ENCODE measurements around the gene ARL8B.
A peak's percentile ranks its signal among the peaks of the same experiment; 100 is the strongest.
"Not testable (repeated sequence)": the region's sequence is repeated elsewhere in the genome, so short reads cannot be mapped to it uniquely, and the experiment has no call there.

The ARL8B gene

DNA sequence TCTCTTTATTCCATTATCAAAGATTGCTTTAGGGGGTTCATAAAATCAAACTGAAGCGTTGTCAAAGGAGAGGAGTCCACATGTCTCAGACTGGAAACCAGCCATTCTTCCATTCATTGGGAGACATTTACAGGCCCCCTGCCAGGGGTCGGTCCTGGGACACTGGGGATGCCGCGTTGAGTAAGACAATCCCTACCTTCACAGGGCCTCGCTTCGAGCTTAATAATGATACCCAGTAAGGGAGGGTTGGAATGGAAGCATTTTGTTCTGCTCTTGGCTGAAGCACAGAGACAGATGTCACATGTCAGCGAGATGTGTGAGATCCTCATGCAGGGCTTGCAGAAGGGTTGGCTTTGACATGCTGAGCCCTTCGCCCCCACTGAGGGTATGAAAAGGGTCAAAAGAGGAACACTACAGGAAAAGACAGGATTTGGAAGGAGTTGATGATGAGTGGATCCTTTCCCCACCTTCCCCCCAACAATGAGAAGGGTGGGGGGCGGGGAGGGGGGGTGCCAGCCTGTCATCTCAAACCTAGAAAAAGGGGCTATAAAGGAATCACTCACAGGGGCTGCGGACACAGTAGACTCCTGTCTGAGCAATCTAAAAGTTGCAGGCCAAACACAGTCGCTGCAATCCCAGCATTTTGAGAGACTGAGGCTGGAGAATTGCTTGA lies 25.6 kb upstream of the ARL8B start:
- peaks cover 44% of the 10 kb centered on the region for H3K27me3 Mint-ChIP-seq
- H3K36me3 Mint-ChIP-seq (ENCODE audit: low read depth): no peaks in the 10 kb centered on the region
- H3K4me1 Mint-ChIP-seq (ENCODE audit: low read depth): peaks cover 4% of the 10 kb centered on the region
- H3K4me3 Mint-ChIP-seq: no peak overlapping the region
- H3K9me3 Mint-ChIP-seq: no peaks in the 10 kb centered on the region
- H3K27ac Mint-ChIP-seq: no peak overlapping the region
- no peak for DNase-seq

DNA sequence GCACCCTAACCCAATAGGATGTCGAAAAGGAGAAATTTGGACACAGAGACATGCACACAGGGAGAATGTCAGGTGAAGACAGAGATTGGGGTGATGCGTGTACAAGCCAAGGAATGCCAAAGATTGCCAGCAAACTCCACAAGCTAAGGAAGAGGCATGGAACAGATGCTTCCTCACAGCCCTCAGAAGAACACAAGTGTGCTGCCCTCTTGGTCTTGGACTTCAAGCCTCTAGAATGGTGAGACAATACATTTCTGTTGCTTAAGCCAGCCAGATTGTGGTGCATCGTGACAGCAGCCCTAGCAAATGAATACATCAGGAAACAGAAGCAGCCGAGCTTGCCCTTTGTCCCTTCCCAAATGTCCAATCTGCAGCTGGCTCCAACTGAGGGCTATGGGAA lies 23.7 kb upstream of the ARL8B start:
- DNase-seq: no peak
- H3K4me3 Mint-ChIP-seq: no peak overlapping the region

DNA sequence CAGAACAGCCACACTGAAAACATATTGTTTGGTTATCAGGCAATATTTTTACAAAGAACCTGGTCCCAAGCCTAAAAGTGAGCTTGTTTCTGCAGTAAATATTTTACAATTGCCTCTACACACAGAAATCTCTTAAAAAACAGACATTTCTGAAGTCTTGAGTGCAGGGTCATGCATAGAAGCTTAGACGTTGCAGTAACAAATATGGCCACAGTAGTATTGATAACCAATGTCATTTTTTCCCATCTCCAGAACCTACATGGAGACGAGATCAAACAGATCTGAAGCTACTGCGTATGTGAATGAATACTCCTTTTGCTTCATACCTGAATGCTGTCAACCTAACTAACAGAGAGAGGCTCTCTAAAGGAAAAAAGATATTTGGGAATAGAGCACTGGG lies 19.6 kb upstream of the ARL8B start:
- Mint-ChIP-seq H3K27me3 (peaks cover 7% of the 10 kb centered on the region), H3K27ac (no peak overlapping the region), H3K4me3 (no peak overlapping the region), H3K9me3 (no peaks in the 10 kb centered on the region), H3K4me1 (ENCODE audit: low read depth) (no peaks in the 10 kb centered on the region), H3K36me3 (ENCODE audit: low read depth) (no peaks in the 10 kb centered on the region)
- DNase-seq: no peak

More for the DNA sequence above, 23.7 kb upstream of the ARL8B start:
- Mint-ChIP-seq H3K9me3 (no peaks in the 10 kb centered on the region), H3K4me1 (ENCODE audit: low read depth) (peaks cover 4% of the 10 kb centered on the region), H3K36me3 (ENCODE audit: low read depth) (no peaks in the 10 kb centered on the region), H3K27me3 (peaks cover 40% of the 10 kb centered on the region), H3K27ac (no peak overlapping the region)

DNA sequence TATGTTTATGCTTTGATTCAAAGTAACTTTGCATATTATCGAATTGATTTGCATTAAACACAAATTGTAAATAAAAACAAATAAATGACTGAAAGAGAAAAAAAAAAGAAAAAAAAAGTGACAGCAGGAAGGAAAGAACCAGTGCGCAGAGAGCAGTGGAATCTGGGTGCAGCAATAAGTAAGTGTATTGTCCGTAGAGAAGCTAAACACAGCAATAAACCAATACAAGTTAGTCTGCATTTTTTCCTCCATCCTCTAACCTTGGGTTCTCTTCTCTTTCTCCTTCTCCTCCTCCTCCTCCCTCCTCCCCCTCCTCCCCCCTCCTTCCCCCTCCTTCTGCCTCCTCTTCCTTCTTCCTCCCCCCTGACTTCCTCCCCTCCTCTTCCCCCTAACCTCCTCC lies 18.3 kb upstream of the ARL8B start:
- Mint-ChIP-seq H3K27ac (no peak overlapping the region), H3K4me3 (no peak overlapping the region), H3K27me3 (no peaks in the 10 kb centered on the region), H3K4me1 (ENCODE audit: low read depth) (no peaks in the 10 kb centered on the region), H3K36me3 (ENCODE audit: low read depth) (no peaks in the 10 kb centered on the region), H3K9me3 (no peaks in the 10 kb centered on the region)
- DNase-seq: no peak

DNA sequence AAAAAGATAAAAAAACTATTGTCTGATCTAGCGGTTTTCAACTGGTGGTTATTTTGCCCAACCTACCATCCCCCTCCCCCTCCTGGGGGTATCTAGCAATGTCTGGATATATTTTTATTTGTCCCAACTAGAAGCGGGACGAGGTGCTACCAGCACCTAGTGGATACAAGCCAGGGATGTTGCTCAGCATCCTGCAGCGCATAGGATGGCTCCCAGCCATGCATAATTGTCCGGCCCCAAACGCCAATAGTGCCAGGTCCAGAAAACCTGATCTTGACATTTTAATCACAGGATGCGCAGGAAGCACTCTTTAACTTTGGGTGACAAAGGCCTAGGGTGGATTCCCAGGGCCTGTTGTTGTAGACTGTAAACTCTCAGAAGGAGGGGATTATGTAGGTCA lies 17.0 kb upstream of the ARL8B start:
- Mint-ChIP-seq H3K9me3 (no peaks in the 10 kb centered on the region), H3K4me3 (no peak overlapping the region), H3K27me3 (no peaks in the 10 kb centered on the region), H3K36me3 (ENCODE audit: low read depth) (no peaks in the 10 kb centered on the region), H3K27ac (no peak overlapping the region), H3K4me1 (ENCODE audit: low read depth) (no peaks in the 10 kb centered on the region)
- DNase-seq: no peak

DNA sequence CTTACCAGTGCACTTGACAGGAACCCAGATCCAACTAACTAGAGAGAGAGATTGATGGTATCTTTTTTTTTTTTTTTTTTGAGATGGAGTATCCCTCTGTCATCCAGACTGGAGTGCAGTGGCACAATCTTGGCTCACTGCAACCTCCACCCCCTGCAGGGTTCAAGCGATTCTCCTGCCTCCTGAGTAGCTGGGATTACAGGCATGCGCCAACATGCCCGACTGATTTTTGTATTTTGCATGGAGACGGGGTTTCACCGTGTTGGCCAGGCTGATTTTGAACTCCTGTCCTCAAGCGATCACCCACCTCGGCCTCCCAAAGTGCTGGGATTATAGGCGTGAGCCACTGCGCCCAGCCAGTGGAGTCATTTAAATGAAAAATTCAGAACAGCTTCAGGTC lies 15.7 kb upstream of the ARL8B start:
- H3K4me3 Mint-ChIP-seq; H3K9me3 Mint-ChIP-seq; H3K27ac Mint-ChIP-seq; H3K4me1 Mint-ChIP-seq (ENCODE audit: low read depth); H3K36me3 Mint-ChIP-seq (ENCODE audit: low read depth); DNase-seq; H3K27me3 Mint-ChIP-seq: not testable (repeated sequence)

DNA sequence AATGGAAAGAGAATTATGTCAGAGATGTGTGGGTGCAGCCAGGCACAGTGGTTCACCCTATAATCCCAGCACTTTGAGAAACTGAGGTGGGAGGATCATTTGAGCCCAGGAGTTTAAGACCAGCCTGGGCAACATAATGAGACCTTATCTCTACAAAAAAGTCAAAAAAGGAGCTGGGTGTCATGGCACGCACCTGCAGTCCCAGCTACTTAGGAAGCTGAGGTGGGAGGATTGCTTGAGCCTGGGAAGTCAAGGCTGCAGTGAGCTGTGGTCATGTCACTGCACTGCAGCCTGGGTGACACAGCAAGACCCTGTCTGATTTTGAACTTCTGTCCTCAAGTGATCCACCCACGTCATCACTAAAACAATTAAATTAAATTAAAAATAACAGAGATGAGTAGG lies 15.2 kb upstream of the ARL8B start:
- H3K27me3 Mint-ChIP-seq; H3K27ac Mint-ChIP-seq; H3K4me1 Mint-ChIP-seq (ENCODE audit: low read depth); DNase-seq; H3K36me3 Mint-ChIP-seq (ENCODE audit: low read depth); H3K9me3 Mint-ChIP-seq; H3K4me3 Mint-ChIP-seq: not testable (repeated sequence)

DNA sequence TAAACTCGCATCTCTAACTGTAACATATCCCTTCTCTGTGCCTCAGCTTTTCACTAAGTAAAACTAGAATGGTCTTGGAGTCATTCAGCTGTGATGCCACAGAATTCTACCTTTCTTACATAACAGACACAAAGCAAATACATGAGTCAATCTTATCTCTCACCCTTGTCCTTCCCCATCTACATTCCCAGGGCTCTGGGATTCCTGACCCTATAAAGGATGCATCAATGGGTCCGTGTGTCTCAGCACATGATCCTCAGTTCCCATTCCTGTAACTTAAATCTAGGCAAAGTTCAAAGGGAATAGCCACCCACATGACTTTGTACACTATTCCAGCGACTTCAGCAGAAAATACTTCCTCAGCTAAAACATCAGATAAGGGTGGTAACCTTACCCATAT lies 11.8 kb upstream of the ARL8B start:
- H3K36me3 Mint-ChIP-seq (ENCODE audit: low read depth): no peaks in the 10 kb centered on the region
- H3K27me3 Mint-ChIP-seq: peaks cover 4% of the 10 kb centered on the region
- H3K27ac Mint-ChIP-seq: no peak overlapping the region
- DNase-seq: no peak
- no peaks in the 10 kb centered on the region for H3K9me3 Mint-ChIP-seq
- no peak overlapping the region for H3K4me3 Mint-ChIP-seq
- H3K4me1 Mint-ChIP-seq (ENCODE audit: low read depth): peaks cover 3% of the 10 kb centered on the region

DNA sequence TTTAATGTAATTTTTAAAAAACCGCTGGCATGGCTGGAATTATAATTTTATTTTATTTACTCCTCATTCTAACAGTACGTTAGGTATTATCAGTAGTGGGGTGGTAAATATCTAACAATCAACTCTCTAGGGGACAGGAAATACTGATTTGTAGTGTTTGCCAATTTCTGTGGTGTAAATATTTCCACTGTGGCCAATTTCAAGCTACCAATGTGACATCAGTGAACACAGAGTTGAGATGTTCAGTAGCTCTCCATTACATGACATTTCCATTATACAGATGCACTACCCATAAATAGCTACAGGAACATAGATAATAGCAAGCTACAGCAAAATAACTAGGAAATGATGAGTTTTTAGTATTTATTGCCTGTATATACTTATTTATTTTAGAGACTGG lies 10.0 kb upstream of the ARL8B start:
- no peaks in the 10 kb centered on the region for H3K36me3 Mint-ChIP-seq (ENCODE audit: low read depth)
- peaks cover 3% of the 10 kb centered on the region for H3K4me1 Mint-ChIP-seq (ENCODE audit: low read depth)
- no peak for DNase-seq
- no peak overlapping the region for H3K4me3 Mint-ChIP-seq
- H3K9me3 Mint-ChIP-seq: no peaks in the 10 kb centered on the region
- no peak overlapping the region for H3K27ac Mint-ChIP-seq
- peaks cover 4% of the 10 kb centered on the region for H3K27me3 Mint-ChIP-seq

DNA sequence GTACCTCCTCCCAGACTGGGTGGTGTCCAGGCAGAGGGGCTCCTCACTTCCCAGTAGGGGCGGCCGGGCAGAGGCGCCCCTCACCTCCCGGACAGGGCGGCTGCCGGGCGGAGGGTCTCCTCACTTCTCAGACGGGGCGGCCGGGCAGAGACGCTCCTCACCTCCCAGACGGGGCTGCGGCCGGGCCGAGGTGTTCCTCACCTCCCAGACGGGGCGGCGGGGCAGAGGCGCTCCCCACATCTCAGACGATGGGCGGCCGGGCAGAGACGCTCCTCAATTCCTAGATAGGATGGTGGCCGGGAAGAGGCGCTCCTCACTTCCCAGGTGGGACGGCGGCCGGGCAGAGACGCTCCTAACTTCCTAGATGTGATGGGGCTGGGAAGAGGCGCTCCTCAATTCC lies 8.4 kb upstream of the ARL8B start:
- not testable (repeated sequence) for H3K27me3 Mint-ChIP-seq; H3K9me3 Mint-ChIP-seq; H3K4me1 Mint-ChIP-seq (ENCODE audit: low read depth); H3K4me3 Mint-ChIP-seq; DNase-seq; H3K27ac Mint-ChIP-seq; H3K36me3 Mint-ChIP-seq (ENCODE audit: low read depth)

DNA sequence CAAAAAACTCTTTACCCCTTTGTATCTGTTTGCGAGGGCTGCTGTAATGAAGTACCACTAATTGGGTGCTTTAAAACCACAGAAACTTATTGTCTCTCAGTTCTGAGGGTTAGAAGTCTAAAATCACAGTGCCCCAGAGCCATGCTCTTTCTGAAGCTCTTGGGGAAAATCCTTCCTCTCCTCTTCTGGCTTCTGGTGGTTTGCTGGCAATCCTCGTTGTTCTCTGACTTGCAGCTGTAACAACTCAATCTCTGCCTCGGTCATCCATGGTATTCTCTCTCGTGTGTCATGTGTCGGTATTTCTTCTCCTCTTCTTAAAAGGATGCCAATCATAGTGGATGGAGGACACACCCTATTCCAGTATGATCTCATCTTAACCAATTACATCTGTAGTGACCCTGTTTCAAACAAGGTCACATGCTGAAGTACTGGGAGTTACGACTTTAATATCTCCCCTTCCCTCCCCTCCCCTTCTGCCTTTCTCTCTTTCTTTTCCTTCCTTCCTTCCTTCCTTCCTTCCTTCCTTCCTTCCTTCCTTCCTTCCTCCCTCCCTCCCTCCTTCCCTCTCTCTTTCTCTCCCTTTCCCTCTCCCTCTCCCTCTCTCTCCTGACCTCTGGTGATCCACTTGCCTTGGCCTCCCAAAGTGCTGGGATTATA lies 6.5 kb upstream of the ARL8B start:
- Mint-ChIP-seq H3K27ac (no peak overlapping the region), H3K36me3 (ENCODE audit: low read depth) (no peaks in the 10 kb centered on the region), H3K4me3 (no peak overlapping the region), H3K27me3 (no peaks in the 10 kb centered on the region), H3K9me3 (no peaks in the 10 kb centered on the region), H3K4me1 (ENCODE audit: low read depth) (peaks cover 3% of the 10 kb centered on the region)
- DNase-seq: no peak

DNA sequence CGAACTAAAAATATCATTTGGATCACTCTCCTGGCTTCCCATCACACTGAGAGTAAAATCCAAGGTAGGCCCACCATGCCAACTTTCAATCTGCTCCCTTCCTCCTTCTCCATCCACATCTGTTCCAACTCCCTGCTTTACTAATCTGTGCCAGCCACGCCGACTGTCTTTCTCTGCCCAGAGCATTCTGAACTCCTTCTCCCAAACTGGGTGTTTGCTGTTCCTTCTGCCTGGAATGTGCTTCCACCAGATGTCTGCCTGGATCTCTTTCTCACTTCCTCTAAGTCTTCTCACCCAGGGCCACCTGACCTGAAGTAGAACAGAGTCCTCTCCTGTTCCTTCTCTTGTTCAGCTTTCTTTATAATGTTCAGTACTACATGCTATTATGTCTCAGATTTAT lies 5.6 kb upstream of the ARL8B start:
- no peaks in the 10 kb centered on the region for H3K27me3 Mint-ChIP-seq
- H3K36me3 Mint-ChIP-seq (ENCODE audit: low read depth): no peaks in the 10 kb centered on the region
- peak overlapping the region; percentile 3 for H3K27ac Mint-ChIP-seq
- H3K9me3 Mint-ChIP-seq: no peaks in the 10 kb centered on the region
- peaks cover 4% of the 10 kb centered on the region for H3K4me1 Mint-ChIP-seq (ENCODE audit: low read depth)
- DNase-seq: no peak
- no peak overlapping the region for H3K4me3 Mint-ChIP-seq

DNA sequence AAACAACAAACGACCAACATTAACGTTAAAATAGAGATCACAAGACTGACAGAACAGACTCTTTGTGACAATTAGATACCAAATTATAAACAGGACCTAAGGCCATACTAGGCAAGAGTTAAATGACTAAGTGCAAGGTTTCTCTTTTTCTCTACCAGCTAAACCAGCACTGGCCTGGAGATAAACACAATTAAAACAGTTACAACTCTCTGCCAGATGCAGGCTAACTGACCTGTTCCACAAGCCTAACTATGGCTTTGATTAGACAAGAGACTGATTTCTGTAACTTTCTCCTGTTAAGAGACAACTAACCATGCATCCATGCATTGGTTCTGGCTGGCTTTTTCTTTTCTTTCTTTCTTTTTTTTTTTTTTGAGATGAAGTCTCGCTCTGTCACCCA lies 1.6 kb upstream of the ARL8B start:
- Mint-ChIP-seq H3K4me1 (ENCODE audit: low read depth) (peaks cover 28% of the 10 kb centered on the region), H3K27me3 (no peaks in the 10 kb centered on the region), H3K4me3 (no peak overlapping the region), H3K9me3 (no peaks in the 10 kb centered on the region), H3K36me3 (ENCODE audit: low read depth) (peaks cover 28% of the 10 kb centered on the region), H3K27ac (no peak overlapping the region)
- DNase-seq: no peak

DNA sequence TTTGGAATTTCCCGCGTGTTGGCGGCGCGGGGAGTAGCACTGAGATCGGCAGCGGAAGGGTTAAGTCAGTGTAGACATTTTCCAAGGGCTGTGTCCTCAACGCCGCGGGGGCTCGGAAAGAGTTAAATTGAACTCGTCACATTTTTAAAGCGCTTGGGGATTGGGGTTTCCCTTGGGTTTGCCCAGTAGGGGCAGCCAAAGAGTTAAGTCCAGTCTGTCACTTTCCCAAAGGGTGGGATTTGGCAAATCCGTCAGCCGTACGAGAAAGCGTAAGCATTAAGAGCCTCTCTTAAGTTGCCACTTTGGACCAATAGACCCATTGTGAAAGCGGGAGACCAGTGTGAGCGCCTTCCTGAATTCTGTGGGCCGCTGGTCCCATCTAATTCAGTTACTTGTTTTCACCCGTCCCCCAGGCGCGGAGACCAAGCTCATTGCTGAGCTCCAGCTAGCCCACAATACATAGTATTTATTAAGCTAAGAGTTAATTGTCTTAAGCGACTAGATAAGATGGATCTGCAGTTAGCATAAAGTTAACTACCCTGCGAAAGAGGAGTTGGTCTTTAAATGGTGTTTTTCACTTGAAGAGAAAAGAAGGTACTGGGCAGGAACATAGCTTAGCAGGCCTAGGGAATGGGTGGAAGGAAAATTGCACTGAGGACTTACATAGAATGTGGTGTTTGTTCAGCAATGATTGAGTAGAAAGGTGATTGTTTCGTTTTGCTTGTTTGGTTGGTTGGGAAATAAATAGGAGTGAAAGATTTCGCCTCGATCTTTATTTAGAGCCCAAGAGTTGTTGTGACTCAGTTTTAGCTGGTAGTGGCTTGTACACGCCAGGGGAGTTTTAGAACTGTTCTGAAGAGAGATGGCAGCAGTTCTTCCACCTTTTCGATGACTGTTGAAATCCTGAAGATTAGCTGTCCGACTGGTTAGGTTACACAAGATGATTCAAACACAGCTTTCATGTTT lies 932 bp downstream of the ARL8B start:
- Mint-ChIP-seq H3K4me1 (ENCODE audit: low read depth) (peaks cover 48% of the 10 kb centered on the region), H3K4me3 (peak overlapping the region; percentile 97), H3K36me3 (ENCODE audit: low read depth) (peaks cover 38% of the 10 kb centered on the region), H3K27ac (peak overlapping the region; percentile 94), H3K9me3 (no peaks in the 10 kb centered on the region), H3K27me3 (no peaks in the 10 kb centered on the region)
- no peak for DNase-seq

DNA sequence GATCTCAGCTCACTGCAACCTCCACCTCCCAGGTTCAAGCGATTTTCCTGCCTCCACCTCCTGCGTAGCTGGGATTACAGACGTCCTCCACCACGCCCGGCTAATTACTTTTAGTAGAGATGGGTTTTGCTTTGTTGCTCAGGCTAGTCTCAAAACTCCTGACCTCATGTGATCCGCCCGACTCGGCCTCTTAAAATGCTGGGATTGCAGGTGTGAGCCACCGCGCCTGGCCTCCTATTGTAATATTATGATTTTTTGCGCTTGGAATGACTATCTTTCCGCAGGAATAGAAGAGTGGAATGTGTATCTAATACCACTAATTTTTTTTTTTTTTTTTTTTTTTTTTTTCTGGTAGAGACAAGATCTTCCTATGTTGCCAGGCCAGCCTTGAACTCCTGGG lies 1.8 kb downstream of the ARL8B start:
- Mint-ChIP-seq H3K36me3 (ENCODE audit: low read depth) (peaks cover 43% of the 10 kb centered on the region), H3K27ac (peak overlapping the region; percentile 94)

More for the DNA sequence above, 1.8 kb downstream of the ARL8B start:
- H3K4me3 Mint-ChIP-seq: peak overlapping the region; percentile 97
- no peak for DNase-seq
- no peaks in the 10 kb centered on the region for H3K27me3 Mint-ChIP-seq
- H3K4me1 Mint-ChIP-seq (ENCODE audit: low read depth): peaks cover 54% of the 10 kb centered on the region
- no peaks in the 10 kb centered on the region for H3K9me3 Mint-ChIP-seq

Measured in activated T-cell treated with anti-CD3 and anti-CD28 coated beads, Interleukin-2, amount 50 U/mL, for 24 hours (primary cell).